GM21576 (cell line): ENCODE data around the gene APP.

Experiments used
- ATAC-seq: cut with Tn5 transposase; IDR thresholded peaks from one replicate; pipeline ENCODE4 v1.9.1; 2021; ENCODE audit warnings: mild to moderate bottlenecking, moderate library complexity; ENCODE audit not compliant: unreplicated experiment

The APP gene

GRCh38 chr21:25842925-25843324 lies 327.6 kb downstream of the APP start:
- ATAC-seq, result no peak

GRCh38 chr21:25838809-25839208 lies 331.8 kb downstream of the APP start:
- ATAC-seq, result no peak

GRCh38 chr21:25837533-25838265 lies 332.9 kb downstream of the APP start:
- no peak for ATAC-seq

- ATAC-seq, result no peak
Observed at GRCh38 chr21:25836396-25836795, 334.2 kb downstream of the APP start.

GRCh38 chr21:25834381-25834780 lies 336.2 kb downstream of the APP start:
- no peak for ATAC-seq

GRCh38 chr21:25831300-25831960 lies 339.1 kb downstream of the APP start:
- no peak for ATAC-seq
